Tibial artery (tissue), 4 donors: ENCODE results near the gene DDI2.

Experiments used
- DNase-seq, 2 donors: peaks; one replicate each; pipeline ENCODE4 v3.0.0-alpha.2; 2019
- H3K27ac ChIP-seq, 2 donors: fragments of 200-600 bp; sonication (generic) in 1 of 2; 1 replicate in 1 of 2; 2 replicates in 1 of 2; pipeline ENCODE4 v1.5.1; 2018 to 2019; ENCODE audit warnings: mild to moderate bottlenecking in 1 of 2
- H3K27me3 ChIP-seq, 2 donors: fragments of 200-600 bp; sonication (generic) in 1 of 2; one replicate each; pipeline versions ENCODE4 v1.5.1 to v1.6.0; 2016 to 2019
- H3K36me3 ChIP-seq, 3 donors: fragments of 200-600 bp; sonication (generic) in 2 of 3; one replicate each; pipeline ENCODE4 v1.5.1; 2016 to 2019; ENCODE audit warnings: mild to moderate bottlenecking in 2 of 3
- H3K4me1 ChIP-seq, 4 donors: fragments of 200-600 bp; sonication (generic) in 2 of 4; 1 replicate in 3 of 4; 2 replicates in 1 of 4; pipeline ENCODE4 v1.5.1; 2016 to 2019
- H3K4me3 ChIP-seq, 2 donors: fragments of 200-600 bp; sonication (generic) in 1 of 2; 1 replicate in 1 of 2; 2 replicates in 1 of 2; pipeline ENCODE4 v1.5.1; 2018 to 2019; ENCODE audit warnings: mild to moderate bottlenecking in 2 of 2
- H3K9me3 ChIP-seq, 3 donors: fragments of 200-600 bp; sonication (generic) in 1 of 3; one replicate each; pipeline ENCODE4 v1.5.1; 2016 to 2019
- CTCF ChIP-seq, 2 experiments: fragments of 200-600 bp in 1 of 2; fragments of 450-650 bp in 1 of 2; IDR thresholded peaks; one replicate each; pipeline ENCODE4 v1.5.1; 2017 to 2019; ENCODE audit warnings: antibody characterized with exemption in 2 of 2, mild to moderate bottlenecking in 1 of 2, moderate library complexity in 1 of 2
- intact Hi-C: fragments of 100-400 bp; cut with DNase I; formaldehyde crosslinking; loops from one replicate; pipeline ENCODE4 v1.15.0; 2023; ENCODE audit warnings: low total_unique reads

DDI2 gene

GRCh38 chr1:15667362-15667761 is 50.1 kb downstream of the DDI2 start:
- no peak overlapping the region for H3K27ac ChIP-seq
- TF ChIP-seq CTCF (IDR thresholded peaks at IDR 0.05), result no peak
- no peaks in the 10 kb centered on the region for H3K9me3 ChIP-seq
- intact Hi-C loops, result no loop called here
- peaks cover 0 to 5% (median 2%) of the 10 kb centered on the region in 3 donors for H3K36me3 ChIP-seq
- H3K4me3 ChIP-seq, result no peak overlapping the region
- no peaks in the 10 kb centered on the region for H3K27me3 ChIP-seq
- no peak for DNase-seq
- H3K4me1 ChIP-seq, result no peaks in the 10 kb centered on the region

- TF ChIP-seq CTCF (IDR thresholded peaks at IDR 0.05), result no peak
- intact Hi-C loops, result no loop called here
- no peak overlapping the region for H3K4me3 ChIP-seq
- no peak overlapping the region for H3K27ac ChIP-seq
- no peak for DNase-seq
- no peaks in the 10 kb centered on the region for H3K4me1 ChIP-seq
- H3K9me3 ChIP-seq, result no peaks in the 10 kb centered on the region
- peaks cover 0 to 5% (median 0%) of the 10 kb centered on the region in 3 donors for H3K36me3 ChIP-seq
- no peaks in the 10 kb centered on the region for H3K27me3 ChIP-seq
Observed at GRCh38 chr1:15668089-15668754, 51.0 kb downstream of the DDI2 start.

- H3K4me3 ChIP-seq, result no peak overlapping the region
- H3K9me3 ChIP-seq, result no peaks in the 10 kb centered on the region
- TF ChIP-seq CTCF (IDR thresholded peaks at IDR 0.05), result no peak
- no peak for DNase-seq
- H3K27ac ChIP-seq, result no peak overlapping the region
- intact Hi-C loops, result no loop called here
- H3K4me1 ChIP-seq, result no peaks in the 10 kb centered on the region
- peaks cover 0 to 3% (median 0%) of the 10 kb centered on the region in 3 donors for H3K36me3 ChIP-seq
- no peaks in the 10 kb centered on the region for H3K27me3 ChIP-seq
Observed at GRCh38 chr1:15669074-15669473, 51.8 kb downstream of the DDI2 start.

- Histone ChIP-seq H3K27ac (no peak overlapping the region), H3K27me3 (no peaks in the 10 kb centered on the region), H3K9me3 (no peaks in the 10 kb centered on the region), H3K4me1 (no peaks in the 10 kb centered on the region), H3K4me3 (no peak overlapping the region), H3K36me3 (no peaks in the 10 kb centered on the region)
- DNase-seq, result no peak
- TF ChIP-seq CTCF (IDR thresholded peaks at IDR 0.05), result no peak
- intact Hi-C loops, result no loop called here
Observed at GRCh38 chr1:15669864-15670263, 52.6 kb downstream of the DDI2 start.

- H3K4me3 ChIP-seq, result no peak overlapping the region
- no peak for TF ChIP-seq CTCF (IDR thresholded peaks at IDR 0.05)
- no peaks in the 10 kb centered on the region for H3K36me3 ChIP-seq
- intact Hi-C loops, result no loop called here
- H3K27ac ChIP-seq, result no peak overlapping the region
- no peaks in the 10 kb centered on the region for H3K4me1 ChIP-seq
- H3K9me3 ChIP-seq, result no peaks in the 10 kb centered on the region
- no peaks in the 10 kb centered on the region for H3K27me3 ChIP-seq
- DNase-seq, result no peak
Observed at GRCh38 chr1:15671430-15671829, 54.2 kb downstream of the DDI2 start.
